ENCODE data around the gene NELFA.

NELFA gene

GRCh38 chr4:1964971-1965370 lies 43.8 kb downstream of the NELFA start:
- no peak for DNase-seq (ENCODE audit: low read depth)

DNA sequence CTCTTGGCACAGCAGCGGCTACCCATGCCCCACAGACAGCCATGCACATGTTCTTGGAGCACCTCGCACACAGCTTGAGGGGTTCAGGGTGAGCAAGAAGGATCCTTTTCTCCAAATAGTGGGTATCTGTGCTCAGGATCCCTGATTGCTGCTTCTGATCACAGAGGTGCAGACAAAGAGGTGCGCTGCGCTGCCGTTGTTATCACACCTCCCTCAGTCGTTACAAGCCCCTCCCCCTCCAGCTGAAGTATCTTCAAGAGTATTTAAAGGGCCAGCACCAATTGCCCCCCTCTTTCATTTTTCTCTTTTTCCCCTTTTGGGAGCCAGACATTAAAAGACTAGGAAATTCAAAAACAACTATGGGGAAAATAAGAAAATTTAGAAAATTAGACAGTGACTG lies 44.3 kb downstream of the NELFA start:
- DNase-seq (ENCODE audit: low read depth) = no peak

DNA sequence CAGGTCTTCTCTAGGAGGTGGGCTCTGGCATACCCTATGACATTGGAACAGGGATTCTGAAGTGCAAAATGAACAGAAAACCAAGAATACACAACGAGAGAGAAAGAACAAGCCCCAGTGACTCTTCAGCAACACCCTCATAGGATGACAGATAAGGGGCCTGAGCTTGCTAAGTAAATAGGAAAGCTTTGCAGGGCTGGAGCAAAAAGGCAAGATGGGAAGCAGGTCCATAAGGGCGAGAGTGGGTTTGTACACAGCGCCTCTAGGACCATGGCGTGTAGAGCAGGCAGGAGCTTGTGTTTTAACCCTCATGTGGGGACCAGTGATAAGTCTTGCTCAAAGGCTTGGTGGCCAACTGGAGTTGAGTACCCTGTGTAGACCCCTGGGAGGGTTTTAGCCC lies 45.8 kb downstream of the NELFA start:
- DNase-seq (ENCODE audit: low read depth) = no peak

GRCh38 chr4:1961563-1961962 lies 47.2 kb downstream of the NELFA start:
- no peak for DNase-seq (ENCODE audit: low read depth)

DNA sequence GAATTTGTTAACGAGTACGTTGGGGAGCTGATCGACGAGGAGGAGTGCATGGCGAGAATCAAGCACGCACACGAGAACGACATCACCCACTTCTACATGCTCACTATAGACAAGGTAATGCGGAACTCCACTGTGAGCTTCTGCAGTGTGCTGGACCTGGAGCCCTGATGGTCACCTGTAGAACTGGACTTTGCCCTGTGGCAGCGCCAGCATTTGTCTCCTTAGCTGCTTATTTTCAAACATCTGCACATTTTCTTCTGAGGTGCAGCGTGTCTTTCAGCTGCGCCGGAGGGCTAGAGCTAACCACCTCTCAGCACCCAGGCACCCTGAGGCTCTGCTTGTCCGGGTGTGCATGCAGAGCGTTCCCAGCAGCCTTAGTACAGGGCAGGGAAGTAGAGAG lies 47.7 kb downstream of the NELFA start:
- no peak for DNase-seq (ENCODE audit: low read depth)

DNA sequence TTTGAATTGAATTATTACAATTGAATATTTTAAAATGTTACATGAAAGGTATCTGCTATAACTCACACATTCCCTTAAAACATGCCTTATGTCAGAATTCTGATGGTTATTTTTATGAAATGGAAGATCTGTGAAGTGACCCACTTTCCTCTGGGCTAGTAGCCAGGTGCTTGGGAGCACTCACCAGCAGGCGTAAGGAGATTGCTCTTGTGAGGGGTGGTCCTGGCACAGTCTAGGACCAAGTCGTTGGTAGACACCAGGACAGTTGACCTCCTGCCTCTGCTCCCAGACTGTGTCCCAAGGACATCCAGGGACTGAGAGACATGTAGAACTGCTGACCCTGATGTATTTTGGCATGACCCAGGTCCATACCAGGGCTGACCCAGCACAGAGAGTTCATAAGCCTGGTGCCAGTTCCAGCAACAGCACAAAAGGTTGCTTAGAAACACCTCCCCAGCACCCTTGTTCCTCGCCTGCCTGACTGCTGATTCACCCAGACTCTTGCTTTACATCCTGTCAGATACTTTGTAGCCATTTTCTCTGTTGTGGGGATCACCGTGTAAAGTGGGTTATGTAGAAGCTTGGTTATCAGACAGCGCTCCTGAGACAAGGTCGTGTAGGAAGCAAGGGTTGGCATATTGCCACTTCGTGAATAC lies 48.5 kb downstream of the NELFA start:
- DNase-seq (ENCODE audit: low read depth) = no peak

- DNase-seq (ENCODE audit: low read depth) = no peak
Observed at GRCh38 chr4:1959104-1959384, 49.7 kb downstream of the NELFA start.

GRCh38 chr4:1958276-1959103 lies 50.3 kb downstream of the NELFA start:
- no peak for DNase-seq (ENCODE audit: low read depth)

- DNase-seq (ENCODE audit: low read depth) = no peak
Observed at GRCh38 chr4:1956631-1957030, 52.1 kb downstream of the NELFA start.

- DNase-seq (ENCODE audit: low read depth) = no peak
Observed at GRCh38 chr4:1953335-1953734, 55.4 kb downstream of the NELFA start.

- no peak for DNase-seq (ENCODE audit: low read depth)
Observed at GRCh38 chr4:1952719-1953118, 56.1 kb downstream of the NELFA start.

DNA sequence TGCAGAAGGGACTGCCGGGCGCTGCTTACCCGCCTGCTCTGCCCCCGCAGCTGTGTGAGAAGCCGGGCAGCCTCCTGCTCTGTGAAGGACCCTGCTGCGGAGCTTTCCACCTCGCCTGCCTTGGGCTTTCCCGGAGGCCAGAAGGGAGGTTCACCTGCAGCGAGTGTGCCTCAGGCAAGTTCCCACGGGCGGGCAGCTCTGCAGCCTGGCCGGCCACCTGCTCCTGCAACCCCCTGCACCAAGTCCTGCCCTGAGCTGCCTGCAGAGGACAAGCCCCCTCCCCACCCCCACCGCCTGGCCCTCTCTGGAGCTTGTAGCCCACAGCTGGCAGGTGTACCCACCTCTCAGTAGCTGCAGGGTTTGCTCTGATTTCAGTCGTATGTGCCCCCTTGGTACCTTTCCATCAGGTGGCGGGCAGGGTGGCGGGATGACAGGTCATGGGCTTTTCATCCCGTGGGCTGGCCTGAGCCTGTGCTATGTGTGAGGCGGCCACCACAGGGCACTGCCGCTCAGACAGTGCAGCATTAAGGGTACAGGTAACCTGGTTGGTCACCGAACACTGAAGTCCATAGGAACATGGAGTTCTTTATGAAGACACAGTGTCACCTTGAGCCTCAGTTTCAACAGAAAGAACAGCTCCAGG lies 56.6 kb downstream of the NELFA start:
- no peak for DNase-seq (ENCODE audit: low read depth)

DNA sequence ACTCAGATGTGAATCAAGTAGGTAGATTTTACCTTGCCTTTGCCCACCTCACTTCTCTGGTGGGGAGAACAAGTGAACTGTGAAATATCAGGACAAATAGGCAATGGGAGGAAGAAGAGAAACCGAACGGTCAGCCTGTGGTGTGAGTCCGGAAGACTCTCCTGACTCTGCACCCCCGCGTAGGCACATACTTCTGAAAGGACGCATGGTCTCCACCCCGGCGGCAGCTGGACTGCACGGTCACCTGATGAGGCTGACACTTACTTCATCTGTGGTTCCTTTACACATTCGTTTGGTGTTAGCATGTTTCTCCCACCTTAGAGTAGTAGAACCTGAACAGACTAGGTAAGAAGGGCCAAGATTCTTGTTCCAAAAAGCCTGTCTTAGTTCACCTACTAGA lies 58.4 kb downstream of the NELFA start:
- DNase-seq (ENCODE audit: low read depth) = no peak

DNA sequence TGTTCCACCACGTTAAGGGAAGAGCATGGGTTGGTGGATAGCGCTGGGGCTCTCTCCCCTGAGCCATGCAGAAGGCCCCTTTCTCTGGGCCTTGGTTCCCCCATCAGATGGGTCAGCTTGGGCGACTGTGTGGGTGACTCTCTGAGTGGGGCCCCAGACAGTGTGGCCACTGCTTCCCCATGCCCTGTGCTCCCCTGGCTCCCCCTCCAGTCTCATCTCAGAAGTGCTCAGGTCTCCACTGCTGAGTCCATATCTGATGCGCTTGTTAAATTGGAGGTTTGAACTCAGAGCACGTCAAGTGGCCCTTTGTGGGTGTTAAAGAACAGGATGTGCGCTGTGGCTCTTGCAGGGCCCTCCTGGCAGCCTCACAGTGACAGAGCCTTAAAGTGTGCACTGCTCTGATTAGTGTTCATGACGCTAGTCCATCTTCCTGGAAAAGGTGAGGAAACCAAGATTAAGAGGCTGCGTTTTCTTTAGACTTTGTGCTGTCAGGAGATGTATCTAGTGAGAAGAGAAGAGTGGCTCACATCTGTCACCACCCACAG lies 59.8 kb downstream of the NELFA start:
- no peak for DNase-seq (ENCODE audit: low read depth)

- no peak for DNase-seq (ENCODE audit: low read depth)
Observed at GRCh38 chr4:1948232-1948631, 60.5 kb downstream of the NELFA start.

- no peak for DNase-seq (ENCODE audit: low read depth)
Observed at GRCh38 chr4:1945912-1946311, 62.9 kb downstream of the NELFA start.

DNA sequence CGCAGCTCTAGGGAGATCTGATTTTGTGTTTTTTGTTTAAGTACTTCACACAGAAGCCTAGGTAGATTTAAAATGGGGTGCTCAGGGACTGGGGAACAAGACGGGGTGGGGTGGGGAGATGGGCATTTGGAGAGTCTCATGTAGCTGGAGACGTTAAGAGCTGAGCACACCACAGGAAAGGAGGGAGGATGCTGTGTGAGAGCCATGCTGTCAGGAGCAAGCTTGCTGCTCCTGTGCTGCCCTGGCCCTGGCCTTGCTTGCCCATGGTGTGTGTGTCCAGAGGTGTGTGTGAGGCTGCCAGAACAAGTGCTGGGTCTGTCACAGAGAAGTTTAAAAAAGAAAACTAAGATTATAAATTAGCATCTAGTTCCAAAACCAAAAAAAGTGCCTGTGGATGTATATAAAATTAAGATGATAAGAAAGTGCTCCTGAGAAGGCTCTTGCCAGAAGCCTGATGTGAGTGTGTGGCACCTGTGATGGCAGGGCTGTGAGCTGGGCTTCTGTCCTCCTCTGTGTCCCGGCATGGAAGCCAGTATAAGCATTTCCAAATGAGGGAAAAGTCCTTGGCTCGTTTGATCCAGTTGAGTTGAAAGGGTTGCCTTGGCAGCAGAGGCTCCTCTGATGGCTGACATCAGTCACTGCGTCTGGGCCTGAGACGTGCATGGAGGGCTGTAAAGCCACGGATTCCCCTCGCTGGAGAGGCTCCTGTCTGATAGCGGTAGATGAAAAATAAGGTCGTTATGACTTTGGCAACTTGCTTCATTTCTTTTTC lies 63.5 kb downstream of the NELFA start:
- no peak for DNase-seq (ENCODE audit: low read depth)

GRCh38 chr4:1943928-1944327 lies 64.8 kb downstream of the NELFA start:
- no peak for DNase-seq (ENCODE audit: low read depth)

- no peak for DNase-seq (ENCODE audit: low read depth)
Observed at GRCh38 chr4:1940566-1940965, 68.2 kb downstream of the NELFA start.

GRCh38 chr4:1939664-1940509 lies 68.9 kb downstream of the NELFA start:
- DNase-seq (ENCODE audit: low read depth) = no peak

- no peak for DNase-seq (ENCODE audit: low read depth)
Observed at GRCh38 chr4:1938027-1938426, 70.7 kb downstream of the NELFA start.

DNA sequence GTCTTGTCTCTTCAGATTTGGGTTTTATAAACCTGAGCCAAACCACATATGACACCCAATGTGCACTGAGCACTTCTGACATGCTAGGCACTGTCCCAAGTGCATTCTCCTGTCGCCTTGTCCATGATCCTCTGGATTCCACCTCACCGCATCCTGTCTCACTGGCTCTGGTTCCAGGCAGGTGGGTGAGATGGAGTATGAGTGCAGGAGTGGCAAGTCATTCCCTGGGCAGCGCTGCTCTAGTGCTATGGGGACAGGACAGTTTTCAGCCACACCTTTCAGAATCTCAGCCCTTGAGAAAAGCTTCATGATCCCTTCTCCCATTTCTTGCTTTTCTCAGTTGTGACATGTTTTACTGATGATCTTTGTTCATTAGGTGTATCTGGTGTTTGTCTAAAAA lies 71.2 kb downstream of the NELFA start:
- no peak for DNase-seq (ENCODE audit: low read depth)

Measured in stimulated activated CD8-positive, alpha-beta memory T cell treated with anti-CD3 and anti-CD28 coated beads, Interleukin-12 subunit alpha, Interleukin-12 subunit beta, amount 100 ng/mL, for 1 hour (primary cell).